Suprapubic skin (tissue), 4 donors: Measurements from ENCODE around the gene NIPAL3.

Experiments used
- CTCF ChIP-seq, 2 donors: fragments of 200-600 bp in 1 of 2; fragments of 450-650 bp in 1 of 2; sonication (generic) in 1 of 2; IDR thresholded peaks; one replicate each; pipeline ENCODE4 v1.5.1; 2016 to 2019; ENCODE audit warnings: antibody characterized with exemption in 2 of 2, mild to moderate bottlenecking in 1 of 2, moderate library complexity in 1 of 2
- EP300 ChIP-seq: sonication (generic); formaldehyde crosslinking; IDR thresholded peaks from one replicate; pipeline ENCODE4 v1.6.1; 2017; ENCODE audit warnings: antibody characterized with exemption
- POLR2A ChIP-seq, 2 donors: fragments of 450-650 bp; IDR thresholded peaks; one replicate each; pipeline ENCODE4 v1.6.1; 2017; ENCODE audit warnings: antibody characterized with exemption in 2 of 2, mild to moderate bottlenecking in 2 of 2, moderate library complexity in 2 of 2
- POLR2AphosphoS5 ChIP-seq, 3 donors: sonication (generic); formaldehyde crosslinking; IDR thresholded peaks; one replicate each; pipeline ENCODE4 v1.6.1; 2017; ENCODE audit warnings: antibody characterized with exemption in 3 of 3

DNA sequence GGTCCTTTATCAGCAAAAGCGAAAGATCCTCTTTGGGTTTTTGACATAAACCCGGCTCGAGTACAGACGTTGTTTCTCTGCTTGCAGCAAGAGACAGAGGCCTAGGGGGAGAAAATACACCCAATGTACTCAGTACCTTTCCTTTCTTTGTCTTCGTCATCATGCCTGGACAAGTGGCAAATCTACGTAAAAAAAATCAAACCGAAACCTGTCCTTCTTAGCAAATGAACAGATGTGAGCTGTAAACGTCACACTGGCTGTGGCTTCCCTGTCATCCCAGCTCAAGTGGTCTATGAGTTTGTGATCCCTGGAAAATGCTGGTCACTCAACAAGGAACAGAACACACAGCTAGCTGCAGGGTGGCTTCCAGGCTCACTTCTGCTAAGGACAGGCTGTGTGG is 41.9 kb upstream of the NIPAL3 start:
- no peak for TF ChIP-seq POLR2A (IDR thresholded peaks at IDR 0.05)
- TF ChIP-seq CTCF (IDR thresholded peaks at IDR 0.05) = no peak
- TF ChIP-seq EP300 = no peak
- no peak for TF ChIP-seq POLR2AphosphoS5 (IDR thresholded peaks at IDR 0.05)
